Esophagus squamous epithelium (tissue), 5 donors: ENCODE measurements around the gene MISFA. TPM values are rescaled to one million over a fixed set of nuclear protein-coding genes. Genes with fewer than 3 reads are reported as not detected.

ENCODE experiments used
- DNase-seq: peaks from one replicate; lab custom pipeline; 2025; lab: John Stamatoyannopoulos, UW
- H3K27ac ChIP-seq, 4 donors: fragments of 200-600 bp; sonication (generic); one replicate each; pipeline ENCODE4 v1.5.1; 2016 to 2019; ENCODE audit warnings: mild to moderate bottlenecking in 1 of 4
- H3K27me3 ChIP-seq, 4 donors: fragments of 200-600 bp; sonication (generic); 1 replicate in 3 of 4; 2 replicates in 1 of 4; pipeline versions ENCODE4 v1.5.1 to v1.6.0; 2017 to 2021; ENCODE audit warnings: antibody characterized with exemption in 1 of 4
- H3K36me3 ChIP-seq, 3 donors: fragments of 200-600 bp; sonication (generic); one replicate each; pipeline ENCODE4 v1.5.1; 2016 to 2019
- H3K4me1 ChIP-seq, 3 donors: fragments of 200-600 bp; sonication (generic); one replicate each; pipeline ENCODE4 v1.5.1; 2017 to 2019
- H3K4me3 ChIP-seq, 4 donors: fragments of 200-600 bp; sonication (generic); 1 replicate in 3 of 4; 2 replicates in 1 of 4; pipeline ENCODE4 v1.5.1; 2016 to 2019; ENCODE audit warnings: mild to moderate bottlenecking in 2 of 4, moderate library complexity in 1 of 4
- H3K9me3 ChIP-seq, 3 donors: fragments of 200-600 bp; sonication (generic); one replicate each; pipeline ENCODE4 v1.5.1; 2016 to 2019
- CTCF ChIP-seq, 6 experiments: fragments of 450-650 bp in 4 of 6; fragments of 200-600 bp in 2 of 6; sonication (generic) in 2 of 6; IDR thresholded peaks; one replicate each; pipeline ENCODE4 v1.5.1; 2016 to 2019; ENCODE audit warnings: antibody characterized with exemption in 6 of 6, mild to moderate bottlenecking in 4 of 6, moderate library complexity in 4 of 6
- POLR2A ChIP-seq, 4 donors: fragments of 450-650 bp; IDR thresholded peaks; one replicate each; pipeline ENCODE4 v1.6.1; 2017; ENCODE audit warnings: antibody characterized with exemption in 4 of 4, mild to moderate bottlenecking in 4 of 4, moderate library complexity in 3 of 4
- WGBS, 2 donors: methylation state at CpG; one replicate each; pipeline ENCODE4 v1.1.5; 2018; 5-methylcytosine and 5-hydroxymethylcytosine counted together
- intact Hi-C: fragments of 100-400 bp; cut with DNase I; formaldehyde crosslinking; loops from one replicate; pipeline ENCODE4 v1.15.0; 2022
- total RNA-seq, 4 donors: library from RNA; depleted of rRNA; stranded (reverse); fragments of >200 nt; gene quantifications; one replicate each; pipeline ENCODE4 v1.1.0, GENCODE V29; 2016
- donor health status: DM: yes; HTN: yes; CAD: no.

The MISFA gene
- total RNA-seq, 4 donors from 2014 or later, result 1.4 to 2.5 TPM; not detected in 2

- DNase-seq, result no peak
- intact Hi-C loops, result no loop called here
- no peak overlapping the region for H3K4me3 ChIP-seq
- H3K27ac ChIP-seq, result no peak overlapping the region
- H3K4me1 ChIP-seq, result no peaks in the 10 kb centered on the region
- H3K36me3 ChIP-seq, result peaks cover 0 to 83% (median 0%) of the 10 kb centered on the region in 3 donors
- H3K27me3 ChIP-seq, result no peaks in the 10 kb centered on the region
- WGBS, 2 donors, result 44 to 50% methylated on average over 3 of the region's 3 CpGs
- TF ChIP-seq CTCF (IDR thresholded peaks at IDR 0.05) (no peak), POLR2A (IDR thresholded peaks at IDR 0.05) (no peak)
- no peaks in the 10 kb centered on the region for H3K9me3 ChIP-seq
Measured at GRCh38 chr11:18608376-18608775, 8.8 kb downstream of the MISFA start.

- no peak overlapping the region for H3K27ac ChIP-seq
- no peak overlapping the region for H3K4me3 ChIP-seq
- peaks cover 0 to 95% (median 9%) of the 10 kb centered on the region in 3 donors for H3K36me3 ChIP-seq
- H3K4me1 ChIP-seq, result no peaks in the 10 kb centered on the region
- no peaks in the 10 kb centered on the region for H3K9me3 ChIP-seq
- intact Hi-C loops, result no loop called here
- WGBS, 2 donors, result 98 to 100% methylated on average over 2 of the region's 2 CpGs
- DNase-seq, result no peak
- H3K27me3 ChIP-seq, result no peaks in the 10 kb centered on the region
- TF ChIP-seq CTCF (IDR thresholded peaks at IDR 0.05) (no peak), POLR2A (IDR thresholded peaks at IDR 0.05) (no peak)
Measured at GRCh38 chr11:18611196-18611595, 11.6 kb downstream of the MISFA start.

GRCh38 chr11:18612394-18612793, 12.8 kb downstream of the MISFA start:
- Histone ChIP-seq H3K4me3 (no peak overlapping the region), H3K4me1 (peaks cover 0 to 5% (median 0%) of the 10 kb centered on the region in 3 donors), H3K27me3 (no peaks in the 10 kb centered on the region), H3K27ac (no peak overlapping the region), H3K36me3 (peaks cover 0 to 86% (median 9%) of the 10 kb centered on the region in 3 donors), H3K9me3 (no peaks in the 10 kb centered on the region)
- DNase-seq, result no peak
- 92 to 97% methylated on average over 4 of the region's 4 CpGs for WGBS, 2 donors
- intact Hi-C loops, result no loop called here
- TF ChIP-seq POLR2A (IDR thresholded peaks at IDR 0.05) (no peak), CTCF (IDR thresholded peaks at IDR 0.05) (no peak)

GRCh38 chr11:18614667-18615066, 15.1 kb downstream of the MISFA start:
- Histone ChIP-seq H3K27me3 (no peaks in the 10 kb centered on the region), H3K9me3 (no peaks in the 10 kb centered on the region), H3K4me1 (peaks cover 0 to 28% (median 16%) of the 10 kb centered on the region in 3 donors), H3K4me3 (no peak overlapping the region), H3K27ac (no peak overlapping the region), H3K36me3 (peaks cover 0 to 63% (median 9%) of the 10 kb centered on the region in 3 donors)
- no peak for DNase-seq
- intact Hi-C loops, result no loop called here
- TF ChIP-seq CTCF (IDR thresholded peaks at IDR 0.05) (no peak), POLR2A (IDR thresholded peaks at IDR 0.05) (no peak)
- 83% methylated on average over 1 of the region's 10 CpGs; no CpG with 5 or more reads in 1 of the 2 donors for WGBS, 2 donors

- TF ChIP-seq POLR2A (IDR thresholded peaks at IDR 0.05), result no peak
- TF ChIP-seq CTCF (IDR thresholded peaks at IDR 0.05), result no peak
- peaks cover 0 to 33% (median 16%) of the 10 kb centered on the region in 3 donors for H3K4me1 ChIP-seq
- intact Hi-C loops, result no loop called here
- H3K4me3 ChIP-seq, result no peak overlapping the region
- no peaks in the 10 kb centered on the region for H3K9me3 ChIP-seq
- H3K27me3 ChIP-seq, result no peaks in the 10 kb centered on the region
- peaks cover 0 to 52% (median 9%) of the 10 kb centered on the region in 3 donors for H3K36me3 ChIP-seq
- H3K27ac ChIP-seq, result no peak overlapping the region
- 79 to 90% methylated on average over 11 of the region's 11 CpGs for WGBS, 2 donors
- no peak for DNase-seq
Measured at GRCh38 chr11:18615628-18616392, 16.2 kb downstream of the MISFA start.
